AG04450 (cell line): ENCODE results near the gene LGR5. TPM values are rescaled to one million over a fixed set of nuclear protein-coding genes. Genes with fewer than 3 reads are reported as not detected.

Experiments used
- CTCF ChIA-PET: fragments of 300-600, 350-600 bp; formaldehyde crosslinking; extraction: SDS; loops from one replicate; lab custom pipeline; 2022; ENCODE audit warnings: antibody characterized with exemption, inconsistent platforms; lab: Charles Lee
- POLR2A ChIA-PET: fragments of 350-600 bp; formaldehyde crosslinking; extraction: SDS; loops from one replicate; lab custom pipeline; 2021; ENCODE audit warnings: antibody characterized with exemption, inconsistent platforms; lab: Yijun Ruan, JAX
- DNase-seq: peaks from one replicate; pipeline ENCODE4 v3.0.0-alpha.2; 2011; ENCODE audit warnings: low read depth, low spot score
- H3K27ac ChIP-seq: one replicate; pipeline ENCODE4 v1.5.1; 2012; ENCODE audit warnings: low read depth, low read length, control low read depth
- H3K27me3 ChIP-seq: one replicate; pipeline ENCODE4 v1.6.0; 2012; ENCODE audit warnings: low read length; ENCODE audit not compliant: control insufficient read depth, insufficient read depth
- H3K4me3 ChIP-seq: 2 replicates; pipeline ENCODE4 v1.5.1; 2011; ENCODE audit warnings: mild to moderate bottlenecking, low read depth, low read length, control low read depth
- H3K9me3 ChIP-seq: 2 replicates; pipeline ENCODE4 v1.5.1; 2012; ENCODE audit warnings: low read length; ENCODE audit not compliant: control insufficient read depth, insufficient read depth
- CTCF ChIP-seq: IDR thresholded peaks from 2 replicates; pipeline ENCODE4 v1.5.1; 2011; ENCODE audit warnings: low read depth, low read length, control low read depth, inconsistent platforms
- polyA plus RNA-seq: library from polyadenylated mRNA; depleted of rRNA; stranded (reverse); fragments of >200 nt; gene quantifications from 2 replicates; pipeline ENCODE4 v1.2.3, GENCODE V29; 2011

LGR5 gene
- polyA plus RNA-seq, 1 experiment: not detected

DNA sequence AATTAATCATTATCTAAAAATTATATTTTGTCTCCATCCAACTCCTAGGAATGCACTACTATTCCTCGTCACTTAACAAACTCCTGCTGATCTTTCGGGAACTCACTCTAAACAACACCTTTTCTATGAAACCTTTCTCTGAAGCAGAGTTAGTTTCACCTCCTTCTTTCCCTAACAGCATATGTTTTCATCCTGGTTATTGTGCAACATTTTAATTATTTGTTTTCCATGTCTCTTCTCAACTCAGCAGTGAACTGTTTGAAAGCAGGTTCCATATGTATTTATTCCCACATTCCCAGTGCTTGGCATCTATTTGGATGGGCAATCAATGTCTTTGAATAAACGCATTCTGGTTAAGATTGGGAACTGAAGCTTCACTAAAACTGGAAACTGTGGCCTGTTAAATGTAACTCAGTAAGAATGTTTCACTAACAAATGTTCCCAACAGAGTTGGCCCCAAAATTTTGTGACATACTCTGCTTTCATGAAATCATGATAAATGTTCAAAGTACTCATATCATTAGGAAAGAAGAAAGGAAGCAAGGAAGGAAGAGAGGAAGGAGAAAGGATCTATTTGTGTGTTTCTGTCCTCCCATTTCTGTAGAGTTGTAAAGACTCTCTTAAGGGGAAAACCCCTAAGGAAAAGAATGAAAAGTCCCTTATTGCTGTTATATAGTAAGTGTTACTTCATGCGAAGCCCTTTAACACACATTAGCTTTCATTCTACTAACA is 13.9 kb upstream of the LGR5 start:
- Histone ChIP-seq H3K27ac (no peak overlapping the region), H3K27me3 (peaks cover 1% of the 10 kb centered on the region), H3K9me3 (peaks cover 6% of the 10 kb centered on the region), H3K4me3 (no peak overlapping the region)
- no peak for DNase-seq
- POLR2A ChIA-PET: no interaction called here
- no peak for TF ChIP-seq CTCF
- CTCF ChIA-PET: interaction anchor here (2.8 kb wide), 1 partner anchor 10 kb away, joined by 22 read pairs; no protein-coding TSS in a partner anchor

GRCh38 chr12:71426300-71427047 is 13.1 kb upstream of the LGR5 start:
- H3K27ac ChIP-seq: no peak overlapping the region
- CTCF ChIA-PET: interaction anchor here (2.8 kb wide), 1 partner anchor 11 kb away, joined by 22 read pairs; no protein-coding TSS in a partner anchor
- peaks cover 2% of the 10 kb centered on the region for H3K27me3 ChIP-seq

GRCh38 chr12:71430756-71431155 is 8.8 kb upstream of the LGR5 start:
- TF ChIP-seq CTCF: no peak
- no peak for DNase-seq
- POLR2A ChIA-PET: no interaction called here
- Histone ChIP-seq H3K4me3 (no peak overlapping the region), H3K27me3 (peaks cover 2% of the 10 kb centered on the region), H3K9me3 (no peaks in the 10 kb centered on the region), H3K27ac (no peak overlapping the region)
- CTCF ChIA-PET: interaction anchor here (0.7 to 2.1 kb wide), 3 partner anchors 10 to 316 kb away, joined by 3 to 8 read pairs (median 3); no protein-coding TSS in a partner anchor

More at GRCh38 chr12:71426300-71427047, 13.1 kb upstream of the LGR5 start:
- no peak for TF ChIP-seq CTCF
- no peak overlapping the region for H3K4me3 ChIP-seq
- H3K9me3 ChIP-seq: no peaks in the 10 kb centered on the region
- DNase-seq: no peak
- POLR2A ChIA-PET: no interaction called here

GRCh38 chr12:71431991-71432390 is 7.6 kb upstream of the LGR5 start:
- no peak for TF ChIP-seq CTCF
- CTCF ChIA-PET: no interaction called here

GRCh38 chr12:71432936-71433335 is 6.7 kb upstream of the LGR5 start:
- DNase-seq: no peak
- Histone ChIP-seq H3K27me3 (peaks cover 4% of the 10 kb centered on the region), H3K4me3 (no peak overlapping the region), H3K9me3 (no peaks in the 10 kb centered on the region), H3K27ac (no peak overlapping the region)
- ChIA-PET CTCF (no interaction called here), POLR2A (no interaction called here)
- TF ChIP-seq CTCF: no peak

More at GRCh38 chr12:71431991-71432390, 7.6 kb upstream of the LGR5 start:
- peaks cover 2% of the 10 kb centered on the region for H3K27me3 ChIP-seq
- no peaks in the 10 kb centered on the region for H3K9me3 ChIP-seq
- DNase-seq: no peak
- no peak overlapping the region for H3K4me3 ChIP-seq
- no peak overlapping the region for H3K27ac ChIP-seq
- POLR2A ChIA-PET: no interaction called here
